ENCODE results near the gene PAK5.

PAK5 gene

DNA sequence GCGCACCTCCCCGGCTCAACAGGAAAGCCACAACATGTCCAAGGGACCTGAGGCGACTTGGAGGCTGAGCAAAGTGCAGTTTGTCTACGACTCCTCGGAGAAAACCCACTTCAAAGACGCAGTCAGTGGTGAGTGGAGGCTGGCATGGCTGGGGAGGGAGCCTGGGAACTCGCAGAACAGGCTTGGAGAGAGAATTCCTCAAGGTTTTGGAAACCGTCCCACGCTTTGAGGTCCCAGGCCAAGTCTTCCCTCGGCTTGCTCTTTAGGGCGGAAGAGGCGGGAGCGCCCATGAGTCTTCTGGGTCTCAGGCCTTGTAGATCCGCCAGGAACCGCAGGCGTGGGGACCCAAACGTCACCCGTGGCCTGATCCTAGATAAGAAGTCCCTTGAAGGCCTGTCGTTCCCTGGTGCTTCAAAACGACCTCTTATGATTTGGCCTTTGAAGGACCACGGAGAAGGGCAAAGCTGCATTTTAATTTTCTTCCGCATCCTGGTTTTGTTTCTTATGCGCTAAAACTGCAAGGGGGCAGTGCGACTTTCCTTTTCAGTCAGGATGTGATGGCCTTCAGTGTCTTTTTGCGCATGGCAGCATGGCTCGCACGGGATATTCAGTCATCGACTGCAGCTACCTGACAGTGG is 322.5 kb downstream of the PAK5 start:
- no peak for DNase-seq

DNA sequence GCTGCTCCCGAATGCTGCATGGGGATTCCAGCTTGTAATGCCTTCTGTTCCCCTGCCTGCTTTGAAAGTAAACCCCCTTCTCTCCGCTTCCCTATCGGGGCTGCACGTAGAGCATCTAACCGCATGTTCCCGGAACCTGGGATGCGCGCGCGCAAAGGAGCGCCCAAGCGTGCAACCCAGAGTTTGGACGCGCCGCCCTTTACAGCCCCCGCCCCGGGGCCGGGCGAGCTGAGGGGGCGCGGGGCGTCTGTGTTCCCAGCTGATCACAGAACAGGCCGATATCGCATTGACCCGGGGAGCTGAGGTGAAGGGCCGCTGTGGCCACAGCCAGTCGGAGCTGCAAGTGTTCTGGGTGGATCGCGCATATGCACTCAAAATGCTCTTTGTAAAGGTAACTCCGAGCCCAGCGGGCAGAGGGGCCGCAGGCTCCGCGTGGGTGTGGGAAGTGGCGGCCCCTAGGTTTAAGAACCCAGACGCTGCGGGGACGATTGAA is 323.1 kb downstream of the PAK5 start:
- no peak for DNase-seq

DNA sequence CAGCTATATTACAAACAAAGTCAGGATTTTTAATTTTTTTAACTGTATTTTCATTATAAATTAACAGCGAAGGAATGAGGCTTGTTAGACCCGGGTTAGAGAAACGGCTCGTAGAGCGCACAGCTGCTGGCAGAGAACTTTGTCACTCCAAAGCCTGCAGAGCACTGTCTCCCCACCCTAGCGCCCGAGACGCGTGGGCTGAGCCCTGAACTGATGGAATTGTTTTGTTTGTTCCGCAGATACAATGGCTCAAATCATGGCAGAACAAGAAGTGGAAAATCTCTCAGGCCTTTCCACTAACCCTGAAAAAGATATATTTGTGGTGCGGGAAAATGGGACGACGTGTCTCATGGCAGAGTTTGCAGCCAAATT is 323.7 kb downstream of the PAK5 start:
- no peak for DNase-seq

DNA sequence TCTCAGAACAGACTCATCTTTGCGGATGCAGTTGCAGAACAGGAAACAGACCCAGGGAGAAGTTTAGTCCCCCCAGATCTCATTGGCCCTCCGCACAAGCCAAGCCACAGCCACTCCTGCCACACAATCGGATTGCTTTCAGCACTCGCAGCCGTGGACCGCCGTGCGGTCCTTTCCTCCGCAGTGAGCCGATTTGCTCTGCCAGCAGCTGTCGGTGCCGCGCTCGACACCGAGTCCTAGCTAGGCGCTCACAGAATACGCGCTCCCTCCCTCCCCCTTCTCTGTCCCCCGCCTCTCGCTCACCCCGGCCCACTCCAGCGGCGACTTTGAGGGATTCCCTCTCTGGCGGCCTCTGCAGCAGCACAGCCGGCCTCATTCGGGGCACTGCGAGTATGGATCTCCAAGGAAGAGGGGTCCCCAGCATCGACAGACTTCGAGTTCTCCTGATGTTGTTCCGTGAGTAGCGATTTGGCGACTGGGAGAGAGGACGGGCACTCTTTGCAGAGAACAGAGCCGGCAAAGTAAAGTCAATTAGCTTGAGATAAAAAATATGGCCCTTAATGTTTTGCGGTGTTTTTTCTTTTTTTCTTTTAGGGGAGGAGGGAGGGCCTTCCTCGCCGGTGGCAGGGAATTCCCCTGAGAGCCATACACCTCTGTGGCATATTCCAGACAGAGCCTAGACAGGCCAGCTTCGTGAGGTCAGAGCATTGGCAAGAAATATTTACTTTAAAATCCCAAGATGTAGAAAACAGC is 324.2 kb downstream of the PAK5 start, which contains the start of gene LAMP5:
TSS of gene LAMP5 (plus strand) at position 130 of the 753 bp plus-strand sequence. CDS start at position 393, 263 bp downstream.
- no peak for DNase-seq

DNA sequence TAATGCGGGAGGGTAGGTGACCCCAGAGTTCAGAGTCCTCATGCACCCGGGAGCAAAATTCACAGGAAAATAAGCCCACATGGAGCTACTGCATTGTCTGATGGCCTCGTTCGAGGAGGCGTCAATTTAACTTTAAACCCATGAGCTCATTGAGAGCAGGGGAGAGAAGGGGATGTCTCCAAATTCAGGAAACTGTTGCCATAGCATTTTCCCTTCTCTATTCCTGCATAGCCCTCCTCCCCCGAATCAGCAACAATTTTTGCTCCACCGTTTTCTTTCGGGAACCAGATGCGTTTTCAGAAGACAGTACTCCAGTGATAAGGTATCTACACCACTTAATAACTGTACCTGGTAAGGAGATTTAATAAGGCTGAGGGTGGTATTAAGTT is 324.8 kb downstream of the PAK5 start:
- no peak for DNase-seq

DNA sequence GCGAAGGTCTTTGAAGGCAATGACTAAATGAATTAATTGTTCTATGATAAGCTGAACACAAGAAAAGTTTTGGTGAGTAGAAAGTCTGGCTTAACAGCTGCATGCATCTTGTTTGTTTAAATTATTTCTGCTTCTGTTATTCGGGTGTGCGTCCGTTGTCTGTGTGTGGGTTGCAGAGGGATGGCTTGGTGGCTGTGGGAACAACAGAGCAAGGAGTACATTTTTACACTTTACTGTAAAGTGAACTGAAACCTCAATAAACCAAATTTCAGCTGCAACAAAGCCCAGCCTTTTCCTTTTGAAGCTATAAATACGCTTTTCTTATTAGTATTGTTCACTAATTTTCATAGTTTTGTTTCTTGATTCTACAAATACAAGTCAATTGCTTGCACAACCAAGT is 328.0 kb downstream of the PAK5 start:
- no peak for DNase-seq

DNA sequence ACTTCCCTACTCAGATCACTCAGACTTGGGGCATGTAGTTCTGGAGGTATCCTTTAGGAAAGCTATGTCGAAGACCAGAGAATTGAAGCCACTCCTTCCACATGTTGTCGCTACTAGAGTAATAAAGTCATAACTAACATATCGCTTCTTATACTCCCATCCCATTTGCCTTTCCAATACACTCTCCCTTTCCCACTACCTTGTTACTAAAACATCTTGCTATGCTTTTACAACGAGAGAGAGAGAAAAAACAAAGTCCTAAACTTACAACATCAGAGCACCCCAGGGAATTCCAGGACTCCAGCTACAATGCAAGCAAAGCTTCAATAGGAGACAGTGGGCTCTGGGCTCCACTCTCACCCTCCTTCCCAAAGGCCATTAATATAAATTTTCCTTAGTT is 329.6 kb downstream of the PAK5 start:
- DNase-seq = no peak

DNA sequence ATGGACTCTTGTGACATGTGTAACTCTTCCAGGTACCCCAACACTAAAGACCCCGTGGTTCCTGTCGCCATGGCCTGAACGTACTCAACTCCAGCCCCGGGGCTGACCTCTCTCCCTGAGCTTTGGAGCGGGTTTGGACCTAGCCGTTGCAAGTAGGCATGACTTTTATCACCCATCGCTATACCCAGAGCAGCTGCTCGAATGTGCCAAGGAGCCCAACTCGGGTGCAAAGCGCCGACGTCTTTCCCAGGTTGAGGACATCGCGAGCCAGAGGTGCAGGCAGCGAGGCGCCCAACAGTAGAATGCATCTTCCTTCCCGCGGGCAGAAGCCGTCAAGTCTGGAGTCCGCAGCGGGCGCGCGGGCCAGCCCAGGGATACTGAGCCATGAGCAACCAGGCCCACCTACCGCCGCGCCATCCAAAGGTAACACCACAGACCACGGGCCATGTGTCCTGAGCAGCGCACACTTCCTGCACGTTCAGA is 330.1 kb downstream of the PAK5 start:
- no peak for DNase-seq

DNA sequence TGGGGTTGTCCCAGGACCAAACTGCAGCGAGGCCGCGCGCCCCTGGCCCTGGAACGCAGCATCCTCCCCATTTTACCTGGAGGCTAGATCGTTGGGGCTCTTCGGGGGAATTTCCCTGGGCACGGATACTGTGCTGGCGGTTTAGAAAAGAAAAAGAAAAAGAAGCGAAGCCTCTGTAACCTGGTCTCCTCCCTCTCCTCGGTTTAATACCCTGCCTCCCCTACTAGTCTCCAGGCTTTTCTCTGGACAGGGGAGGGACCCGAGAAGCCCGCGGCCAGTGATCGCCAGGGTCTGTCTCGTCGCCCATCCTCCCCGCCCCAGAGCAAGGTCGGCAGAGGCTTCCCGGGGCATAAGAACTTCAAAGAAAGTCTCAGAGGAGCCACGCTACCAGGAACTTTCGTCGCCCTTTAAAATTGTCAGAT is 330.6 kb downstream of the PAK5 start:
- DNase-seq = no peak

DNA sequence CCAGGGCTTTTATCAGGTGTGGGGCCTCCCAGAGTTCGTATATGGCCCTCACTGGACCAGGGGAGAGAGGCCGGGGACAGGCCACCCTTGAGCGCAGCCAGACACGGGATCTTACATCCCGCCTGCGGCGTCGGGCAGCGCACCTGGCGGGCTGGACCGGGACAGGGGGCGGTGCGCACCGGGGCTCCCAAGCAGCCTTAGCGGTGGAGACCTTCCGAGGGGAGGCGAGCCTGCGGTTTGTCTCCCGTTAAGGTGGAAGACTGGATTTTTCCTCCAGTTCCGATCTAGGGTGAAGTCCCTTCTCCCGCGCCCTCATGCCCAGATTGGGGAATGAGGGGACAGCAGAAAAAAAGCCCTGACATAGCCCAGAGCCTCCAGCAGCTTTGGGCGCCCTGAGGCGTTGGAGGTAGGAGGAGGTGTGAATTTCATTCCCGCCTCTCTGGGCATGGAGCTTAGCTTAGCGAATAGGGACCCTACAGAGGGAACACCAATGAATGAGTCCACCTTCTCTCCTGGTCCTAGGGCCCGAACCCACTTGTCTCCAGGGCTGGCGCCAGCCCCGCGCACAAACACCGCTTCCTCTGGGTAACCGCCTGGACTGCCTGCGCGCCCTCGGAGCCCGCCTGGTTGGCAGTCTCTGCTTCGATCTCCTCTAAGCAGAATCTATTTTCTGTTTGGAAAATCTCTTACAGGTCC is 331.2 kb downstream of the PAK5 start:
- no peak for DNase-seq

DNA sequence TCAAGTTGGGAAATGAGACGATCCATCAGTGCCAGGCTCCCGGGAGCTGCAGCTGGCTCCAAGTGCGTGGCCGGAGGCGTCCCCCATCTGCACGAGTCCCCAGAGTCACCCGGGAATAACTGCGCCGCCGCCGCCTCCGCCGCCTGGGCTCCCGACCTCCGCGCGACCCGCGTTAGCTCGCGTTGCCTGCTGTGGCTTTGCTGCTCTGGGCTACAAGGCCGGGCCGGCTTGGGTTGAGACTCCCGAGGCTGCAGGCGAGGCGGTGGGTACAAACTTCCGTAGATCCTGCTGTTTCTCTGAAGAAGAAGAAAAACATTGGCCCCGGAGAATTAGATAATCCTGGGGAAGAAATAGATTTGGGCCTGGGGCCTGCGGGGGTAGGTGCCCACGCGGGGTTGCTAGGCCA is 331.9 kb downstream of the PAK5 start:
- DNase-seq = no peak

DNA sequence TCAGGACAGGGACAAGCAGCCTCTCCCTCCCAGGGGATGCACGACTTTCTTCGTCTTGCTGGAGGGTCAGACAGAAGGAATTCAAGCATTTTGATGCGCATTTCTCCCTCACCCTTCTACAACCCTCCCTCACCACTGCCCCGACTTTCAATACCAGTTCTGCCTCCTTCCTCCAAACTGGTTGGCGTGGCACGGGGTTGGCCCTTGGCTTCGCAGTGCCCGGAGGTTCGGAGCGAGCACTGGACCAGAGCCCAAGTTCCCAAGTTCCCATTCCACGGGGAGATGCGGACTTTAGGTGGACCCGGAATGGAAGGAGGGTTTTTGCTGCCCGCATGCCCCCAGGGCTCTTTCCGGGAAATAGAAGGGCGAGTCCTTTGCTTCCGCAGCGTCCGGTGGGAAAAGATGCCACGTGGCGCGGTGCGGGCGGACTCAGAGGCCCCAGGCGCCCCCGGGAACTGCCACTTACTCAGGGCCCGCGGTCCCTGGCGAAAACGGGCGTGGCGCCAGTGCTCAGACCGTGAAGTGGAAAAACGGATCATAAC is 332.5 kb downstream of the PAK5 start:
- DNase-seq = no peak

DNA sequence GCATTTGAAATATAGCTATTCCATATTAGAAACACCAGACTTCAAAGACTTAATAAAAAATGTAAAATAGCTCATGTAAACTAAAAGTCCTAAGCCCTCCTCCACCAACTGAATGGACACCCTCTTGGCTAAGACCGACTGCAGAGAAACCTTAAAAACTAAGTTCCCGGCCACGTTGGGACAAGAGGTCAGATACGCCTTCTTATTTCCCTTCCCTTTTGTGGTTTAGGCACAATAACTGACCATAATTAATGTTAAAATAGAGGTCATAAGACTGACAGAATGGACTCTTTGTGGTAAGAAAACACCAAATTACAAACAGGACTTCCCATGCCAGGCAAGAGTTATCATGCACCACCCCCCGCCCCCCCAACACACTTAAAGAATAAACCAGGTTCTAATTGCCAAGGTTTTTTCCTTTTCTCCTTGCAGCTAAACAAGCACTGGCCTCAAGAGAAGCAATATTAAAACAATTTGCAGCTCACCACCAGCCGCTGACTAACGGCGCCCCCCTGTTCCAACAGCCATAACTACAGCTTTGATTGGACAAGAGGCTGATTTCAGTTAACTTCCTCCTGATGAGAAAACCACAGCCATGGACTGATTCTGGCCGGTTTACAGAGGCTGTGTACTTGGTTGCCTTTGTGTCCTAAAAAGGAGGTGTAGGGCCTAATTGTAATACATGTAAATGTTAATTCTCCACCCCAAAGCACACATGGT is 335.2 kb downstream of the PAK5 start:
- no peak for DNase-seq

DNA sequence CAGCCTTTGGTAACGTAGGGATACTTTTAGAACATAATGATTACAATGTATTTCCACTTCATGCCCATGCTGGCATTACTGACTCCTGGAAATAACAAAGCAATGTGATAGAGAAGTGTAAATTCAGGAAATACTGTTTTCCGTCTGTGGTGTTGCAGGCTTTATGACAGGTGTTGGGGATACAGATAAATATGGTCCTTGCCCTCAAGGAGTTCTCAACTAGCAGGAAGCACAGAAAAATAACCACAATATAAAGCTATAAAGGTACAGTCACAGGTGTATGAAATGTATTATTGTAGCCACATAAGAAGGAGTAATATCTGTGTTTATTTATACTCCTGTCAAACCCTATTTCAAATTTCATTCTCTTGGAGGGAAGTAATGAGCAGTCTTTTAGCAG is 337.4 kb downstream of the PAK5 start:
- no peak for DNase-seq

DNA sequence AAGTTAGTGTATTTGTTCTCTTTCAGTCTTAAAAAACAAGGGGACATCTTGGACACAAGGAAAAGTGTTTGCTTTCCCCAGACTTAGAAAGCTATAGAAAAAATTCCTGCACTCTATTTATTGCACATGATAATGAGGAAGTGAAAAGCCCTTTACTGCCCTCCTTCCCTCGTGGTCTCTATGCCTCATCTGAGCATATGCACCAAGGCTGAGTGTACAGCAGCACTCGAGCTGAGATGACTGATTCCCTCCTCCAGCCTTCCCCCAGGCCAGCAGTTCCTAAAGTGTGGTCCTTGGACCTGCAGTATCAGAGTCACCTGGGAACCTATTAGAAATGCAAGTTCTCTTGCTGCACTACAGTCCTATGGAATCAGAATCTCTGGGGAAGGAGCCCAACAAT is 338.8 kb downstream of the PAK5 start:
- no peak for DNase-seq

DNA sequence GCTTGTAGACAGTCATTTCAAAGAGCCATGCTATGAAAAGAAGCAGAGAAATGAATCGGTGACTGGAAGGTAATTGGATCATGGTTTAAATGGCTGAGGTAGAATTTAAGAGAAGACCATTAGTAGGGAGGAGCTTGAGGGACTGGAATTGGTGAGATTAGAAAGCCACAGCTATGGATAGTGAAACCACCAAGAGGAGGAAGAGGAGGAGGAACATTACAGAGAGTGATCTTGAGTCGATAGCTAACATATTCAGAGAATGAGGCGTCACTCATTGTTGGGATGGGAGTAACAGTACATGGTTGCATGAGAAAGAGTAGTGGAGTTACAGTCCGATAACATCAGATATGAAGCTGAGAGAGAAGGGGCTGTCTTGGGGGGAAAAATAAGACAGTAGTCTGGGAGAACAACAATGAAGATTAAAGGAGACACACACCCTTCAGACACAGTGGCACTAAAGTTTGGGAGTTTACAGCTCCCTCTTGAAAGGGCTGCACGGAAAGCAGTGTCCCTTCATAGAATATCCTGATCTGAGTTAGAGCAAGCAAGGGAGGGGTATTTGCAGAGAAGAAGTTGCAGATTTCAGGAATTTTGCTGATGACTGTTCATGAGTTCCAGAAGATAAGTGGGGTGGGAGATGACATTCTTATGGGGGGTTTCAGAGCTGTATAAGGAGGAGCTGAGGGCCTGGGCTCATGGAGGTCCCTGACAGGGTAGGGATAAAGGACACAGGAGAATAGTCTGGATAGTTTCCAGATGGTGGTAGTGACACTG is 339.6 kb downstream of the PAK5 start:
- DNase-seq = no peak

DNA sequence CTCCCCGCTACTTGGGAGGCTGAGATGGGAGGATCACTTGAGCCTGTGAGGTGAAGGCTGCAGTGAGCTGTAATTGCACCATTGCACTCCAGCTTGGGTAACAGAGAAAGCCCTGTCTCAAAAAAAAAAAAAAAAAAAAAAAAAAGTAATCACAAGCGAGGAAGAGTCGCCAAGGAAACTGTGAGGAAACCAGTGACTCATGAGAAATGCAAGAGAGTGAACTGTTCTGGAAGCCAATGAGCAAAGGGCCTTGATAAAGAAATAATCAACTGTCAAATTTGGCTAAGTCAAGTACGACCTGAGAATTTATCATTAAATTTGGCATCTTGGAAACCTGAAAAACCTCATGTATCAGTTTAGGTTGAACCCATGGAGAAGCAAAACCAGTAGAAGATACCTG is 340.6 kb downstream of the PAK5 start:
- DNase-seq = no peak

DNA sequence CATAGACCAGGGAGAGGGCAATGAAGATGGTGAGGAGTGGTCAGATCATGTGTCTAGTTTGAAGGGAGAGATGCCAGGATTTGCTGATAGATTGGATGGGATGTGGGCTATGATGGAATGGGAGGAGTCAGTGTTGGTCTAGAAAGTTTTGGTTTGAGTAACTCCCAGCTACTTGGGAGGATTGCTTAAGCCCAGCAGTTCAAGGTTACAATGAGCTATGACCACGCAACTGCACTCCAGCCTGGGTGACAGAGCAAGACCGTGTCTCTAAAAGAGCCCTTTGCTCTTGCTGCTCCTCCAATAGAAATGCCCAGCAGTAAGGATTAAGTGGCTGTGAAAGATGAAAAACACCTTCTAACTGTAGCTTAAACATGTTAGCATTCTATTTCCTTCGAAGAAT is 342.7 kb downstream of the PAK5 start:
- DNase-seq = no peak

DNA sequence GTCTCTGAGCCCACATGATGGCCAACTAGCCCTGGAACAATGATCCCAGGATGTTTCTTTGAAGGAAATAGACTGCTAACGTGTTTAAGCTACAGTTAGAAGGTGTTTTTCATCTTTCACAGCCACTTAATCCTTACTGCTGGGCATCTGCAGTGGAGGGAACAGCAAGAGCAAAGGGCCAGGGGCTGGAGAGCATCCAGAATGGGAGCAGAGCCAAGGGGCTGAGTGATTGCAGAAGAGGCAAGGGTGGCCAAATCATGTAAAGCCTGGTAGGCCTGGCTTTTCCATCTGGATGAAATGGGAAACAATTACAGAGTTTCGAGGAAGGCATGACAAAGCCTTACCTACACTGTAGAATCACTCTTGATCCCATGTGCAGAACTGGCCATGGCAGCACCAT is 343.2 kb downstream of the PAK5 start:
- no peak for DNase-seq

DNA sequence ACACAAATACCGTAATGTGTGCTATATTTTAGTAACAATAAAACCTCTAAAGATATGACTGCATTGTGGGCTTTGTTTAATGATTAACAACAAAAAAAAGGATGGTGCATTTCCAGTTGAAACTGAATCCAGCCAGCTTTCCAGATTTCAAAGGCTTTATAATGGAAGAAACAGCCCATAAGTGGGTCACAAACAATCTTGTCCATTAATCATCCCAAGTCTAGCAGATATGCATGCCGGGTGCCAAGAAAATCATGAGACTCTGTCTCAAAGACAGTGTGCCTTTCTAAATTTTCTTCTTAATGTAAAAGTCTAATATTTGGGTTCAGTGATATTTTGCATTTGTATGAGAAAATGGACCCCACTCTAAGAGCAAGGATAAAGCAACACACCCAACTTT is 345.1 kb downstream of the PAK5 start:
- DNase-seq = no peak

DNA sequence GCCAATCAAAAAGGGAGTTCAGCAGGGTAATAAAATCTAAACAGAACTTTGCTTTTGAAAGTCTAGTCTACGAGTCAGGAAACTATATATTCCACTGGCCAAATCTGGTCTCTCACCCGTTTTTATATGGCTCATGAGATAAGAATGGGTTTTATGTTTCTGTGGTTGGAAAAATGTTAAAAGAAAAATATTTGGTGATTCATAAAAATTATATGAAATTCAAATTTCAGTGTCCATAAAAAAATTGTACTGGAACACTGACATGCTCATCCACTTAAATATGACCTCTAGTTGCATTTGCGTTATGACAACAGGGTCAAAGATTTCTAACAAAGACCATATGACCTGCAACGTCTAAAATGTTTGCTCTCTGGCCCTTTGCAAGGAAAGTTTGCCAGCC is 346.8 kb downstream of the PAK5 start:
- DNase-seq = no peak

DNA sequence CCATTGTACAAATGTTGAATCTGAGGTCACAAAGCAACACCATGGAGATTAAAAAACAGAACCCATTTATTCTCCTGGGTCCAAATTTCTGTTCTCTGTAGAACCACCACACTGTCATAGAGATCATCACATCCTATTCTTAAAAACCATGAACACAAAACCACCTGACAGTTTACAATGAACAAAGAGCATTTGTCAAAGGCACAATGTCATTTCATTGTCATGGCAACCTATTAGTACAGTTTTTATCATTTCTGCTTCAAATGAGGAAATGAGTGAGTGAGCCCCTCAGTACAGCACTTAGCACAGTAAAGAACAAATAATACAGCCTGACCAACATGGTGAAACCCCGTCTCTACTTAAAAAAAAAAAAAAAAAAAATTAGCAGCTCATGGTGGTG is 347.6 kb downstream of the PAK5 start:
- no peak for DNase-seq
